Esophagus muscularis mucosa (tissue), 4 donors: ENCODE measurements around the gene CD27. TPM values are rescaled to one million over a fixed set of nuclear protein-coding genes. Genes with fewer than 3 reads are reported as not detected.
"Not testable (repeated sequence)": the region's sequence is repeated elsewhere in the genome, so short reads cannot be mapped to it uniquely, and the experiment has no call there.

Experiments
- DNase-seq: peaks from one replicate; pipeline ENCODE4 v3.0.0-alpha.2; 2017; ENCODE audit errors: extremely low spot score
- H3K27ac ChIP-seq, 4 donors: fragments of 200-600 bp; sonication (generic); replicated peaks in 1 of 4; 1 replicate in 3 of 4; 2 replicates in 1 of 4; pipeline ENCODE4 v1.5.1; 2016 to 2019; ENCODE audit warnings: mild to moderate bottlenecking in 1 of 4
- H3K27me3 ChIP-seq, 4 donors: fragments of 200-600 bp; sonication (generic); one replicate each; pipeline versions ENCODE4 v1.5.1 to v1.6.0; 2016 to 2019
- H3K36me3 ChIP-seq, 4 donors: fragments of 200-600 bp; sonication (generic); one replicate each; pipeline ENCODE4 v1.5.1; 2016 to 2019
- H3K4me1 ChIP-seq, 4 donors: fragments of 200-600 bp; sonication (generic); one replicate each; pipeline ENCODE4 v1.5.1; 2016 to 2019
- H3K4me3 ChIP-seq, 4 donors: fragments of 200-600 bp; sonication (generic); 1 replicate in 2 of 4; 2 replicates in 2 of 4; pipeline ENCODE4 v1.5.1; 2016 to 2019; ENCODE audit warnings: mild to moderate bottlenecking in 4 of 4, moderate library complexity in 1 of 4
- H3K9me3 ChIP-seq, 4 donors: fragments of 200-600 bp; sonication (generic); 1 replicate in 3 of 4; 2 replicates in 1 of 4; pipeline ENCODE4 v1.5.1; 2016 to 2019
- EP300 ChIP-seq: sonication (generic); formaldehyde crosslinking; IDR thresholded peaks from one replicate; pipeline ENCODE4 v1.6.1; 2017; ENCODE audit warnings: antibody characterized with exemption
- POLR2A ChIP-seq: fragments of 450-650 bp; IDR thresholded peaks from one replicate; pipeline ENCODE4 v1.6.1; 2017; ENCODE audit warnings: antibody characterized with exemption, moderate library complexity, mild to moderate bottlenecking, low read depth
- POLR2AphosphoS5 ChIP-seq, 2 donors: sonication (generic); formaldehyde crosslinking; IDR thresholded peaks; one replicate each; pipeline ENCODE4 v1.6.1; 2017; ENCODE audit warnings: antibody characterized with exemption in 2 of 2
- WGBS: methylation state at CpG from one replicate; pipeline ENCODE4 v1.1.5; 2018; 5-methylcytosine and 5-hydroxymethylcytosine counted together
- intact Hi-C: fragments of 100-400 bp; cut with DNase I; formaldehyde crosslinking; loops from one replicate; pipeline ENCODE4 v1.15.1; 2023
- total RNA-seq, 4 donors: library from RNA; depleted of rRNA; stranded (reverse); fragments of >200 nt; gene quantifications; one replicate each; pipeline versions ENCODE4 v1.1.0 to v1.2.1, GENCODE V29; 2016
- TF ChIP-seq, protein P1 (sequence below), 3 experiments: fragments of 200-600 bp in 2 of 3; fragments of 450-650 bp in 1 of 3; sonication (generic) in 2 of 3; IDR thresholded peaks; one replicate each; pipeline ENCODE4 v1.5.1; 2017 to 2019; ENCODE audit warnings: antibody characterized with exemption in 3 of 3, mild to moderate bottlenecking in 2 of 3, moderate library complexity in 1 of 3

CD27 gene
- total RNA-seq, 4 donors from 2014 or later, result 0.66 TPM; not detected in 3

GRCh38 chr12:6478416-6478815 lies 33.7 kb downstream of the CD27 start:
- Histone ChIP-seq H3K9me3 (no peaks in the 10 kb centered on the region), H3K27me3 (no peaks in the 10 kb centered on the region), H3K4me1 (no peaks in the 10 kb centered on the region), H3K27ac (no peak overlapping the region), H3K36me3 (no peaks in the 10 kb centered on the region), H3K4me3 (no peak overlapping the region)
- intact Hi-C loops, result no loop called here
- WGBS, result 91% methylated on average over 9 of the region's 20 CpGs
- DNase-seq, result no peak
- TF ChIP-seq, protein P1, sequence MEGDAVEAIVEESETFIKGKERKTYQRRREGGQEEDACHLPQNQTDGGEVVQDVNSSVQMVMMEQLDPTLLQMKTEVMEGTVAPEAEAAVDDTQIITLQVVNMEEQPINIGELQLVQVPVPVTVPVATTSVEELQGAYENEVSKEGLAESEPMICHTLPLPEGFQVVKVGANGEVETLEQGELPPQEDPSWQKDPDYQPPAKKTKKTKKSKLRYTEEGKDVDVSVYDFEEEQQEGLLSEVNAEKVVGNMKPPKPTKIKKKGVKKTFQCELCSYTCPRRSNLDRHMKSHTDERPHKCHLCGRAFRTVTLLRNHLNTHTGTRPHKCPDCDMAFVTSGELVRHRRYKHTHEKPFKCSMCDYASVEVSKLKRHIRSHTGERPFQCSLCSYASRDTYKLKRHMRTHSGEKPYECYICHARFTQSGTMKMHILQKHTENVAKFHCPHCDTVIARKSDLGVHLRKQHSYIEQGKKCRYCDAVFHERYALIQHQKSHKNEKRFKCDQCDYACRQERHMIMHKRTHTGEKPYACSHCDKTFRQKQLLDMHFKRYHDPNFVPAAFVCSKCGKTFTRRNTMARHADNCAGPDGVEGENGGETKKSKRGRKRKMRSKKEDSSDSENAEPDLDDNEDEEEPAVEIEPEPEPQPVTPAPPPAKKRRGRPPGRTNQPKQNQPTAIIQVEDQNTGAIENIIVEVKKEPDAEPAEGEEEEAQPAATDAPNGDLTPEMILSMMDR (IDR thresholded peaks at IDR 0.05), result no peak
- TF ChIP-seq POLR2AphosphoS5 (IDR thresholded peaks at IDR 0.05) (no peak), EP300 (no peak), POLR2A (no peak)

DNA sequence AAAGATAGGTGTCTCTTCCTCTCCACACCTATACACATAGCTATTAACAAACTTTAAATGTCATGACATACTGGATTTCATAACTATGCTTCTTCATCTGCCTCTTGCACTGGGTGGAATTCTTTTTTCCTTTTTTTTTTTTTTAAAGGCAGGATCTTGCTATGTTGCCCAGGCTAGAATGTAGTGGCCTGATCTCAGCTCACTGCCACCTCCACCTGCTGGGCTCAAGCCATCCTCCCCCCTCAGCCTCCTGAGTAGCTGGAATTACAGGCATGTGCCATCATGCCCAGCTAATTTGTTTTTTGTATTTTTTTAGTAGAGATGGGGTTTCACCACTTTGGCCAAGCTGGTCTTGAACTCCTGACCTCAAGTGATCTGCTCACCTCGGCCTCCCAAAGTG lies 43.5 kb downstream of the CD27 start:
- Histone ChIP-seq H3K4me1 (peaks cover 6 to 10% (median 10%) of the 10 kb centered on the region in 4 donors), H3K36me3 (peaks cover 0 to 12% (median 11%) of the 10 kb centered on the region in 4 donors), H3K9me3 (no peaks in the 10 kb centered on the region), H3K27me3 (no peaks in the 10 kb centered on the region), H3K4me3 (no peak overlapping the region), H3K27ac (no peak overlapping the region)
- intact Hi-C loops, result no loop called here
- DNase-seq, result no peak
- 92% methylated on average over 1 of the region's 1 CpG for WGBS
- TF ChIP-seq EP300 (no peak), POLR2AphosphoS5 (IDR thresholded peaks at IDR 0.05) (no peak), POLR2A (no peak)
- TF ChIP-seq, protein P1 (IDR thresholded peaks at IDR 0.05), result no peak

GRCh38 chr12:6489449-6489848 lies 44.7 kb downstream of the CD27 start:
- no peak for TF ChIP-seq POLR2AphosphoS5 (IDR thresholded peaks at IDR 0.05)
- no peak for TF ChIP-seq POLR2A
- TF ChIP-seq, protein P1 (IDR thresholded peaks at IDR 0.05), result no peak
- no peak for TF ChIP-seq EP300
- no peaks in the 10 kb centered on the region for H3K9me3 ChIP-seq
- no peaks in the 10 kb centered on the region for H3K27me3 ChIP-seq
- H3K36me3 ChIP-seq, result peaks cover 0 to 12% (median 11%) of the 10 kb centered on the region in 4 donors
- no peak overlapping the region for H3K4me3 ChIP-seq
- intact Hi-C loops, result no loop called here
- DNase-seq, result no peak
- peaks cover 10 to 13% (median 13%) of the 10 kb centered on the region in 4 donors for H3K4me1 ChIP-seq
- no peak overlapping the region for H3K27ac ChIP-seq
- WGBS, result 66% methylated on average over 4 of the region's 4 CpGs

DNA sequence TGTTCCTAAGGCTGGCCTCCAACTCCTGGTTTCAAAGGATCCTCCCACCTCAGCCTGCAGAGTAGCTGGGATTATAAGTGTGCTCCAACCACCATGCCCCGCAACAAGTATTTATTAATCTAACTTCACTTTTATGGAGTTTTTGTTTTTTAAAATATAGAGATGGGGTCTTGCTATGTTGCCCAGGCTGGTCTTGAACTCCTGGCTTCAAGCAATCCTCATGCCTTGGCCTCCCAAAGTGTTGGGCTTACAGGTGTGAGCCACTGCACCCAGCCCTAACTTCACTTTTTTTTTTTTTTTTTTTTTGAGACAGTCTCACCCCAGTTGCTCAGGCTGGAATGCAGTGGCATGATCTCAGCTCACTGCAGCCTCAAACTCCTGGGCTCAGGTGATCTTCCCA lies 45.9 kb downstream of the CD27 start:
- DNase-seq, H3K4me3 ChIP-seq, H3K27me3 ChIP-seq, H3K27ac ChIP-seq, intact Hi-C loops, H3K9me3 ChIP-seq: not testable (repeated sequence)
- Histone ChIP-seq H3K36me3 (peaks cover 0 to 15% (median 14%) of the 10 kb centered on the region in 4 donors), H3K4me1 (peaks cover 22 to 25% (median 25%) of the 10 kb centered on the region in 4 donors)
- 97% methylated on average over 1 of the region's 1 CpG for WGBS

GRCh38 chr12:6492838-6493496 lies 48.2 kb downstream of the CD27 start, which contains the start of gene MRPL51:
MRPL51 (minus strand) TSS chr12:6493262; CDS start chr12:6493136, 126 bp downstream.
- no peaks in the 10 kb centered on the region for H3K9me3 ChIP-seq
- 2% methylated on average over 14 of the region's 39 CpGs for WGBS
- DNase-seq, result peak; percentile 99
- peaks cover 0 to 37% (median 31%) of the 10 kb centered on the region in 4 donors for H3K36me3 ChIP-seq
- H3K27ac ChIP-seq, result peak within 1 kb of the TSS; percentile 92 to 96 (median 96)
- peak within 1 kb of the TSS; percentile 61 to 85 (median 80) for H3K4me3 ChIP-seq
- H3K4me1 ChIP-seq, result peaks cover 22 to 36% (median 26%) of the 10 kb centered on the region in 4 donors
- intact Hi-C loops, result no loop called here
- no peaks in the 10 kb centered on the region for H3K27me3 ChIP-seq
- TF ChIP-seq, protein P1 (IDR thresholded peaks at IDR 0.05), result no peak
- peak; percentile 59 for TF ChIP-seq POLR2A
- no peak for TF ChIP-seq EP300
- peak; percentile 94 to 97 for TF ChIP-seq POLR2AphosphoS5 (IDR thresholded peaks at IDR 0.05)
